GM23248 (cell line): ENCODE results near the gene CCT3.
"Not testable (repeated sequence)": the region's sequence is repeated elsewhere in the genome, so short reads cannot be mapped to it uniquely, and the experiment has no call there.

Source experiments
- EZH2 ChIP-seq: fragments of 200-600 bp; sonication (generic); IDR thresholded peaks from 2 replicates; pipeline ENCODE4 v1.6.1; 2018; ENCODE audit warnings: antibody characterized with exemption, mild to moderate bottlenecking; ENCODE audit not compliant: insufficient read depth, poor library complexity, severe bottlenecking
- EZH2phosphoT487 ChIP-seq: fragments of 200-600 bp; sonication (generic); IDR thresholded peaks from 2 replicates; pipeline ENCODE4 v1.6.1; 2018; ENCODE audit warnings: antibody characterized with exemption, moderate library complexity, mild to moderate bottlenecking, low read depth; ENCODE audit not compliant: insufficient read depth

DNA sequence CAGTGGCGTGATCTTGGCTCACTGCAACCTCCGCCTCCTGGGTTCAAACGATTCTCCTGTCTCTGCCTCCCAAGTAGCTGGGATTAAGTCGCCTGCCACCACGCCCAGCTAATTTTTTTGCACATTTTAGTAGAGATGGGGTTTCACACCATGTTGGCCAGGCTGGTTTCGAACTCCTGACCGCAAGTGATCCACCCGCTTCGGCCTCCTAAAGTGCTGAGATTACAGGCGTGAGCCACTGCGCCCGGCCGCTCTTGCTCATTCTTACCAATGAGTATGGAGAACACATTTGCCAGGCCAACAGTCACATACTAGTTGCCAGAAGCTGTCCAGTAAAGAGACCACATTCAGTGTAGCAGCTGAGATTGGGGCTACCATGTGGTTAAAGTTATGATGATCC is 14.4 kb upstream of the CCT3 start:
- not testable (repeated sequence) for TF ChIP-seq EZH2phosphoT487, EZH2
